HG02642 (cell line): ENCODE measurements around the gene GPN1.
"Not testable (repeated sequence)": the region's sequence is repeated elsewhere in the genome, so short reads cannot be mapped to it uniquely, and the experiment has no call there.

Experiments used
- ATAC-seq: cut with Tn5 transposase; IDR thresholded peaks from one replicate; pipeline ENCODE4 v1.9.1; 2021; ENCODE audit warnings: mild to moderate bottlenecking; ENCODE audit not compliant: unreplicated experiment, poor library complexity

Gene GPN1

GRCh38 chr2:27664622-27665363 lies 35.9 kb downstream of the GPN1 start:
- ATAC-seq = no peak

GRCh38 chr2:27667446-27667845 lies 38.6 kb downstream of the GPN1 start:
- no peak for ATAC-seq

- no peak for ATAC-seq
Observed at GRCh38 chr2:27671235-27671634, 42.4 kb downstream of the GPN1 start.

- no peak for ATAC-seq
Observed at GRCh38 chr2:27672723-27673486, 44.1 kb downstream of the GPN1 start.

GRCh38 chr2:27680571-27680970 lies 51.7 kb downstream of the GPN1 start:
- no peak for ATAC-seq

GRCh38 chr2:27681841-27682240 lies 53.0 kb downstream of the GPN1 start:
- no peak for ATAC-seq

GRCh38 chr2:27682334-27682771 lies 53.5 kb downstream of the GPN1 start:
- not testable (repeated sequence) for ATAC-seq

GRCh38 chr2:27683390-27684071 lies 54.7 kb downstream of the GPN1 start:
- ATAC-seq = peak; percentile 75

- ATAC-seq = not testable (repeated sequence)
Observed at GRCh38 chr2:27685006-27685405, 56.2 kb downstream of the GPN1 start.

- ATAC-seq = no peak
Observed at GRCh38 chr2:27685577-27685976, 56.7 kb downstream of the GPN1 start.

GRCh38 chr2:27687232-27687631 lies 58.4 kb downstream of the GPN1 start:
- no peak for ATAC-seq

GRCh38 chr2:27689424-27689823 lies 60.6 kb downstream of the GPN1 start:
- ATAC-seq = no peak

- no peak for ATAC-seq
Observed at GRCh38 chr2:27690052-27690451, 61.2 kb downstream of the GPN1 start.

GRCh38 chr2:27697660-27698059 lies 68.8 kb downstream of the GPN1 start:
- no peak for ATAC-seq
